Astrocyte of the cerebellum (primary cell): Measurements from ENCODE around the gene DPH1.

Experiments
- DNase-seq: peaks from one replicate; pipeline ENCODE4 v3.0.0-alpha.2; 2011; ENCODE audit warnings: low read depth
- H3K4me3 ChIP-seq: 2 replicates; pipeline ENCODE4 v1.5.1; 2011; ENCODE audit warnings: mild to moderate bottlenecking, low read depth, low read length, moderate library complexity
- CTCF ChIP-seq: IDR thresholded peaks from 2 replicates; pipeline ENCODE4 v1.5.1; 2012; ENCODE audit warnings: low read length, low read depth, moderate library complexity, mild to moderate bottlenecking; ENCODE audit errors: missing control alignments
- in situ Hi-C: cut with HindIII; loops from 2 replicates; pipeline ENCODE4 v1.10.0; 2017; ENCODE audit warnings: low sequenced_read_pairs

Gene DPH1

GRCh38 chr17:2059547-2060384 lies 29.8 kb downstream of the DPH1 start:
- in situ Hi-C loops = loop anchor here (10.0 kb wide), 1 partner anchor 115 kb away; no protein-coding TSS in a partner anchor
- peak overlapping the region; percentile 62 for H3K4me3 ChIP-seq

GRCh38 chr17:2060385-2060658 lies 30.4 kb downstream of the DPH1 start:
- no peak for DNase-seq
- peak overlapping the region; percentile 62 for H3K4me3 ChIP-seq
- in situ Hi-C loops = loop anchor here (10.0 kb wide), 1 partner anchor 114 kb away; no protein-coding TSS in a partner anchor
- no peak for TF ChIP-seq CTCF

More at GRCh38 chr17:2059547-2060384, 29.8 kb downstream of the DPH1 start:
- no peak for DNase-seq
- no peak for TF ChIP-seq CTCF

- no peak overlapping the region for H3K4me3 ChIP-seq
- no peak for TF ChIP-seq CTCF
- in situ Hi-C loops = loop anchor here (10.0 kb wide), 1 partner anchor 114 kb away; no protein-coding TSS in a partner anchor
- DNase-seq = no peak
These were observed 30.9 kb downstream of the DPH1 start for GRCh38 chr17:2060681-2061440.

GRCh38 chr17:2061441-2061958 lies 31.5 kb downstream of the DPH1 start:
- in situ Hi-C loops = loop anchor here (10.0 kb wide), 1 partner anchor 113 kb away; no protein-coding TSS in a partner anchor
- DNase-seq = no peak
- no peak overlapping the region for H3K4me3 ChIP-seq
- no peak for TF ChIP-seq CTCF

GRCh38 chr17:2062571-2063183 lies 32.7 kb downstream of the DPH1 start:
- no peak for TF ChIP-seq CTCF
- H3K4me3 ChIP-seq = no peak overlapping the region
- DNase-seq = no peak
- in situ Hi-C loops = loop anchor here (10.0 kb wide), 1 partner anchor 112 kb away; no protein-coding TSS in a partner anchor
